VCaP (cell line): ENCODE data around the gene DYNLT1.

ENCODE experiments used
- H3K27ac ChIP-seq: fragments of 450-650 bp; 2 replicates; pipeline ENCODE4 v1.5.1; 2017
- TF ChIP-seq, protein P1 (sequence below): fragments of 450-650 bp; conservative IDR thresholded peaks from 2 replicates; pipeline ENCODE4 v1.5.1; 2017; ENCODE audit warnings: mild to moderate bottlenecking, moderate library complexity

Gene DYNLT1

DNA sequence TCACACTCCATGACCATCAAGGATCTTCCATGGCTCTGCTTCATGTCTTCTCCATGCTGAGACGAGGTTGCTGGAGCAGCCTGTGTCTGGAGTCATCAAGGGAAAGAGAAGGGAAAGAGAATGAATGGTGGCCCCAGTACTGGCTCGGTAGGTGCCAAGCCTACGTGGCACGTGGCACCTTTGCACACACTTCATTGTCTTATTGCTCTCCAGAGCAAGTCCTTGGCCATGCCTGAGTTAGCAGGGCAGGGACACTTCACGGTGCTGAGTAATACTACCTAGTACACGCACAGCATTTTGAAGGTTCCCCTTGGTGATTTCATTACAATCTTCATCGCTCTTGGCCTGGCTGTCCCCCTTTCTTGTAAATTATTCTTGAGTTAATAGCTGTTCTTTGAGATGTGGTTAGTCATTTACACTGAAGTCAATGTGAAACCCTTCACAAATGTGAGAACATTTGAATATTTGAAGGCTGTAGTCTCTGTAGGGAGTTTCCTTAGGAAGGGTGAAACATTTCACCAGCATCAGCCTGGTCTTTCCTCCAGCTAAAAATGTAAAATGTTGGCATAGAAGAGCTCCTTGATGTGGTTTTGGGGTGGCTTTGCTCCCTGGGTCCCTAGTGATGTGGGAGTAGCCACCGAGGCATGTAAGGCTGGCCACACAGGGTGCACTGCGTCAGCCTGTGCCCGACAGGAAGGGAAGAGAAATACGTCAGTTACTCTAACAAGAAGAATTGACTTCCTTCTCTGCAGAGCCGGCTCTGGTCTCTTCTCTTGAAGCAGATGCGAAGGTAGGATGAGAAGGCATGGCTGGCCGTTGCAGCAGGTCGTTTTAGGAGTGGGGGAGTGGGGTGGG is 5.0 kb upstream of the DYNLT1 start, which contains the start of gene SYTL3:
Gene SYTL3 (plus strand): TSS at position 766 of the 855 bp plus-strand sequence. CDS start 13,215 bp downstream, outside the sequence.
- TF ChIP-seq, protein P1, sequence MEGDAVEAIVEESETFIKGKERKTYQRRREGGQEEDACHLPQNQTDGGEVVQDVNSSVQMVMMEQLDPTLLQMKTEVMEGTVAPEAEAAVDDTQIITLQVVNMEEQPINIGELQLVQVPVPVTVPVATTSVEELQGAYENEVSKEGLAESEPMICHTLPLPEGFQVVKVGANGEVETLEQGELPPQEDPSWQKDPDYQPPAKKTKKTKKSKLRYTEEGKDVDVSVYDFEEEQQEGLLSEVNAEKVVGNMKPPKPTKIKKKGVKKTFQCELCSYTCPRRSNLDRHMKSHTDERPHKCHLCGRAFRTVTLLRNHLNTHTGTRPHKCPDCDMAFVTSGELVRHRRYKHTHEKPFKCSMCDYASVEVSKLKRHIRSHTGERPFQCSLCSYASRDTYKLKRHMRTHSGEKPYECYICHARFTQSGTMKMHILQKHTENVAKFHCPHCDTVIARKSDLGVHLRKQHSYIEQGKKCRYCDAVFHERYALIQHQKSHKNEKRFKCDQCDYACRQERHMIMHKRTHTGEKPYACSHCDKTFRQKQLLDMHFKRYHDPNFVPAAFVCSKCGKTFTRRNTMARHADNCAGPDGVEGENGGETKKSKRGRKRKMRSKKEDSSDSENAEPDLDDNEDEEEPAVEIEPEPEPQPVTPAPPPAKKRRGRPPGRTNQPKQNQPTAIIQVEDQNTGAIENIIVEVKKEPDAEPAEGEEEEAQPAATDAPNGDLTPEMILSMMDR = no peak
- no peak within 1 kb of the TSS for H3K27ac ChIP-seq

DNA sequence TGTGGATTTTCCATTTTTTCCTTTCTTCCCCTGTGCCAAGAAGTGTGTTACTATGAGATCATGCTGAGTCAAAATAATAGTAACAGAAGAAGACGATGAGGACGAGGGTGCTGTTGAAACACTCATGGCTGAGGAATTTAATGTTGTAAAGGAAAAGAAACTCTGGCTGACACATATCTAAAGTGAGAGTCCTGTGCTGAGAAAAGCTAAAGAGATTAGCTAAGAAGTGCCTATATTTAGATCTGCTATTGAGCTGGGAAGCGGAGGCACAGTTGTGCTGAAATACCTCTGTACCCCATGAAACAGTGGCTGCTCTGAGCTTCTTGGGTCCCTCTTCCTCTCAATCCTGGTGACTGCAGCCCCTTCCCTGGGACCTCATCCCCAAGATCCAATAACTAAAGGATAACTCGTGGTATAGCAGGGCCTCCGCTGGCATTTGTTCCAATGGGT is 4.2 kb upstream of the DYNLT1 start:
- H3K27ac ChIP-seq = no peak overlapping the region
- TF ChIP-seq, protein P1 = no peak

DNA sequence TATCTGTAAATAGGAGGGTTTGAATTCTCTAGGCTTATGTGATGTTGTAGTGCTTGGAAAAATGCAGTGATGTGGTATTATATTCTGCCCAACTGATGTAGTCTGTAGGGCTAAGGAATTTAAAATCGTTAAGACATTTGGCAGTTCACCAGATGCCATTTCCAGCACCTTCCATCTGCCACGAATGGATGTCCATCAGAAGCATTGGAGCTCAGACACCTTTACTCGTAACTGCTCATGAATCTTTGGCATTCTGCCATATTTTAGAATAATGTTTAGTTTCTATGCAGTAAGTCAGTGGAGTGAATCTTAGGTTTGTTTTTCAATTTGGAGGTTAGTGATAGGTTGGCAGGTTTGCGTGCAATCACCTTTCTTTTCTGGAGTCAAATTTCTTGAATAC is 3.0 kb upstream of the DYNLT1 start:
- TF ChIP-seq, protein P1 = no peak
- no peak overlapping the region for H3K27ac ChIP-seq

DNA sequence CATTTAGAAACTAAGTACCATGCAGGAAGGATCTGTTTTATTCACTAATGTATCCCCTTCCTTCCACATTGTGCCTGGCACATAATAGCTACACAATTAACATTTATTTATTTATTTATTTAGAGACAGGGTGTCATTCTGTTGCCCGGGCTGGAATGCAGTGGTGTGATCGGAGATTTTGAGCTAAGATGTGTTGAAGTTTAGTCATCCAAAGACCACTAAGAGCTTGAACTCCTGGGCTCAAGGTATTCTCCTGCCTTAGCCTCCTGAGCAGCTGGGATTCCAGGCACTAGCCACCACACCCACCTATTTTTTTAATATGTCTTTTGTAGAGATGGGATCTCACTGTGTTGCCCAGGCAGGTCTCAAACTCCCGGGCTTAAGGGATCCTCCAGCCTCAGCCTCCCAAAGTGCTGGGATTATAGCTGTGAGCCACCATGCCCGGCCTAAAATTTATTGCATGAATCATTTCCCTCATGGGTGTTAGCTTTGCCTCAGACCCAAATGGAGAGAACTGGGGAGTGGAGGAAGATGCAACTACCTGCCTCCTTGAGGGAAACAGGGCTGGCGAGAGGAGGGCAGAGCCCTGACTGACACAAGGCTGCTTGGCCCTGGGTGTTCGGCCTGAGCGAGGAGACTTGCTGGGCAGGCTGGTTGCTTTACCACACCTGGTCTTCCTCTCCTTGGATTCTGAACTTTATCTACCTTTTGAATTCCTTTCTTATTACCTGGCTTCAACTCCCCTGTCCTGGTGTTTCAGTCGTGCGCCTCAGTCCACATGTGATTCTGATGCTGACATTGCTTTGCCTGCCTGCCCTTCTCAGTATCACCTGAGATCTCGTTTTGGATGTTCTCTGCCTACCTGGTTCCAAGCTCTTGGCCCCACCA is 1.7 kb upstream of the DYNLT1 start:
- H3K27ac ChIP-seq = no peak overlapping the region
- TF ChIP-seq, protein P1 = no peak

DNA sequence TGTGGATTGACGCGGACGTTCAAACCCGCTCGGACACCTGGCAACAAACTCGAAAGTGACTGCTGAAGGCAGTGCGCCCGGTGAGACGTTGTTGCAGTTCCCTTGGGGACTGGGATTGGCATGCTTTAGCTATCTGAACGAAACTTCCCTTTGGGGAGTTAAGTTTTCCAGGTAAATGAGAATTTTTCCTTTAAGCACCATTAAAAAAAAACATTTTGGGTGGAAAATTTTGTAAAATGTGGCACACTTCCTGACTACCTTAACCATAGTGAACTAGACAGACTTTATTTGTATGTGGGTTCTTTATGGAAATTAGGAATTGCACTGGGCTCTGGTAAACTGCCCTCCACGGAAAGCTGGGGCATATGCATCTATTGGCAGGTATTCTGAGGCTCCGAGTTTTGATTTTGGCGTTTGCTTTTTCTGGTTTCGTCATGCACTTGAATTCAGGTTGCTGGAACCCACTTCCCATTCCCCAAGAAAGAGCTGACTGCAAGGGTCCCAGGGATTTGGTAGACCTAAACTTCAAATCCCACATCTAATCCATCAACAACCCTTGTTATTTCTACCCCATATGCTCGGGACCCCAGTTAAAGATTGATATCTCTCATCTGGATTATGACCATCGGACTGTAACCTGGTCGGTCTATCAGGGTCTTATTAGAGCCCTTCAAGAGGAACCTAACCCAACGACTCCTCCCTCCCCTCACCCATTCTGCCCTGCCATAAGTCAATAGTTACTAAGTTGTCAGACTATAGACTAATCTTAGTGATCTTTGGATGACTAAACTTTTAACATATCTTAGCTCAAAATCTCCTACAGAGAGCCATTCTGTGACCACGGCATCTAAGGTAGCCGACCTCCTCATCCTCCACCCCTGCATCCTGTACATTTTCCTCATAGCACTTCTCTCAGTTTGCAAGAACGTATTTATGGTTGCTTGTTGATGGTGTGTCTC is 800 bp upstream of the DYNLT1 start:
- peak overlapping the region; percentile 91 for H3K27ac ChIP-seq
- TF ChIP-seq, protein P1 = no peak

DNA sequence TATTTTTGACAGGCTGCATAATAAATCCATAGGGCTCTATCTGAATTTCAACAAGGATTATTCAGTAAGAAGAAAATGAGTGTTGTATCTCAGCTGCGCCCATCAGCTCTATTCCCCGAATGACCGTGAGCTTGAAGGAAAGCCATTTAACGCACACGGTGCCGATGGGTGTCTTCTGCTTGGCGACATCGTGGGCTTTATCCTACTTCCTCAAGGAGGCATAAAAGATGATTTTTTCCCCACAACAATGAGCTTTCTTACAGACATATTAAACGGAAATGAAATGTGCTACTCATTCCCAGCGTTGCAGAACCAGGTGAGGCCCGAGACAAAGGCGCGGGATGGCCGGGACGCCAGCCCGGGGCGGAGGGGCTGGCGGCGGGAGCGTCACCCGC is 710 bp downstream of the DYNLT1 start:
- TF ChIP-seq, protein P1 = no peak
- peak overlapping the region; percentile 91 for H3K27ac ChIP-seq
